Midbrain (tissue), 1 donor: ENCODE results near the gene CA10.
A peak's percentile ranks its signal among the peaks of the same experiment; 100 is the strongest.

Source experiments
- DNase-seq: peaks from one replicate; lab custom pipeline; 2025; lab: John Stamatoyannopoulos, UW

The CA10 gene

DNA sequence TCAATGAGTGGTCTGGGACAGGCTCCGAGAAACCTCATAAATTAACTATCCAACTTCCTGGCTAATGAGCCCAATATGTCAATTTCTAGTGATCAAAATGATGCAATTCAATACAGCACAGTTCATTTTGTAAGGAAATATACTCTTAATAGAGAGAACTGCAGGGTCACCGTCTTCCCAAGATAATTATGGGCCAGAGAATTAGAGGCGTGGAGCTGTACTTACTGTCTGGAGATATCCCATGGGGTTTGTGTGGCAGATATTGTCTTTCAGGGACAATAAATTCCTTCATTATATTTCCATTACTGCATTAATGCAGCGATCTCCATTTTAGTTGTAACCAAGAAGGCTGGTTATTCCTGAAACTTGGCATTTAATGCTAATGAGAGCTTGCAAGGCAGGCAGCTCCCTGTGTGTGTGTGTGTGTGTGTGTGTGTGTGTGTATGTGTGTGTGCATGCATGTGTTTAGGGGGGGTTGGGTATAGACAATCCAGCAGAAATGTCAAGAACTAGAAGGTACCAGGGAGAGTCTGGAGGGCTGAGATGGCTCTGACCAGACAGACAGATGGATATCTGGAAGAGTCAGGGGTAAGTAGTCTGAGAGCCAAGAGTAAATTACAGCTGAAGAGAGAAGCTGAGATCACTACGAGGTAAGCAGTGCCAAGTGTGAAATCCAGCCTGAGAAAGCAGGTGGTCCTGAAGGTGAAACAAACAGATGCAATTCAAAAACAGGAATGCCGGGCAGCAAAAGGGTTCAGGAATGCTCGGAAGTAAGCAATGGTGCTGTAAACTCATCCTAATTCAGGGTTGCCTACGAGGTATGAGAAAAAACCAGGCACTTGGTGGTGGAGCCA is 393.0 kb downstream of the CA10 start:
- DNase-seq: no peak

DNA sequence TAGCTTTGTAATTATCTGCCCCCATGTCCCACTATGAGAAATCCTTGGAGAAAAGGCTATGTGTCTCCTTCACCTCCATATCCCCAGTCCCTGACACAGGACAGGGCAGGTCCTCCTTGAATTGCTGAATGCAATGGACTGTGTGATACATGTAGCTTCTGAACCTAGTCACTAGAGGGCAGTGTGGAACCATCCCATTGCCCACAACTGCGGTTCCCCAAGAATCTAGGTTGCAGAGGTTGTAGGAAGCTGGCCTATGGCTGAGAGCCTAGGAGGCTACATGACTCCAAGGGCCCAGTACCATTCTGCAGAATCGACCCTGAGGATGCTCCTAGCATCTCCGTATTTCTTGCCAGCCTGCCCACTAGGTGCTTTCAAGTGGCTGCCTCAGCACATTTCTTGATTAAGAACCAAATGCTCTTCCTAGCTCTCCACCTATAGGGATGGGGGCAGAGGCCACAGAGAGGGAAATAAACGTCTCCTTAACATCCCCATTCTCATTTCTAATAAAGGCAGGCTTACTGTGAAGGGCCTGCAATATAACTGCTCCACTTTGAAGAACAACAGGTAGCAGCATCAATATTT is 394.0 kb downstream of the CA10 start:
- DNase-seq: peak; percentile 58

DNA sequence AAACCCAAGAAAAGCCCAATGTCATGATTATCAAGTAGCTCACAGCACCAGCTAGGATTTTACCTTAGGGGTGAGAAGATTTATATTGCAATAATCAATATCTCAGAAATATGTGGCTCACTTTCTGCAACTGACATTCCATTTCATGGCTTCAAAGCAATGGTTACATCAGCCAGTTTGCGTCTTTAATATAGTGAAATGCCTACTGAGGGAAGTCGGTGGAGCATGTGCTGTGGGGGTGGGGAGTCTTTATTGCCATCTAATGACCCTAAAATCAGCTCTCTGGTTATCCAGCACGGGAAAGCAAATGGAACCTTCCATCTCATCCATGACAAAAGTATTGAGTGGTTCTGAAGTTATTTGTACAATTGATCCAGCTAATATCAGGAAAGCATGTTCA is 395.5 kb downstream of the CA10 start:
- no peak for DNase-seq

DNA sequence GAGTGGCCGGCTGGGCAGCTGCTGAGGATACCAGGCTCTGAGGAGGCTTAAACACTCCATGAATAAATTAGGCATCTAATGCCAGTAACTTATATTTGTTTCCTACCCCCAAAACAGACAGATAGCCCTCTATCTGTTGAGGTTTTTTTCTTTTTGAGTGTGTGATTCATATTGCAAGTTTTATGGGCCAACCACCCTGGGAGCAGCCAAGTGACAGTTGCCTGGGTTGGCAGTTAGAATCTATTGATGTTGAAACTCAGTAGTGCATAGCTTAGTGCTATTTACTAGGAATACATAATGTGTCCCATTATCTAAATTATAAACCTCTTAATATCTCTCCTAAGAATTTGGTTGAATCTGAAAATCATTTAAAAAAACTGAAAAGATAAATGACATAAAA is 397.4 kb downstream of the CA10 start:
- no peak for DNase-seq

DNA sequence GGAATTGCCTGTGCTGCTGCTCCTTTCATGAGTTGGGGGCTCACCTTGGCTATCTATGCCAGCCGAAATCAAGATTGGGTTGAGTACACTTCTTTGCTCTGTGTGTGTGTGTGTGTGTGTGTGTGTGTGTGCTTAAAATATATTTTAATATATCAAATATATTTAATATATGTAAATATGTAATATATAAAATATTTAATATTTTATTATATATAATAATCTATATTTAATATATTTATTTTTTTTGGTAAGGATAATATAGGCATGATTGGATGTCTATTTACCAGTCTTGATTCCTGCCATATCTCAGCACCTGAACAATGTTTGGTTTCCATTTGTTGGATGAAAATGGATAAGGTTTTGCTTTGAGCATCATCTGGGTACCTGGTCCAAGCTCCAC is 399.3 kb downstream of the CA10 start:
- no peak for DNase-seq

DNA sequence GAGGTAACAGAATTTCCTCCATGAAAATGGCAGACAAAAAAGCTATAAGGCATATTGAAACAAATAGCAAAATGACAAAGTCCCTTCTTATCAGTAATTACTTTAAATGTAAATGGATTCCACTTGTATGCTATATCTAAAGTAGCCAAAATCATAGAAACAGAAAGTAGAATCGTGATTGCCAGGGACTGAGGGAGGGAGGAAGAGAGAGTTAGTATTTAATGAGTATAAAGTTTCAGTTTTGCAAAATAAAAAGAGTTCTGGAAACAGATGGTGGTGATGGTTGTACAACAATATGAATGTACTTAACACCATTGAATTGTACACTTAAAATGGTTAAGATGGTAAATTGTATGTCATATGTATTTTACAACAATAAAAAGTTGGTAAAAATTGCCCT is 407.4 kb downstream of the CA10 start:
- DNase-seq: no peak

DNA sequence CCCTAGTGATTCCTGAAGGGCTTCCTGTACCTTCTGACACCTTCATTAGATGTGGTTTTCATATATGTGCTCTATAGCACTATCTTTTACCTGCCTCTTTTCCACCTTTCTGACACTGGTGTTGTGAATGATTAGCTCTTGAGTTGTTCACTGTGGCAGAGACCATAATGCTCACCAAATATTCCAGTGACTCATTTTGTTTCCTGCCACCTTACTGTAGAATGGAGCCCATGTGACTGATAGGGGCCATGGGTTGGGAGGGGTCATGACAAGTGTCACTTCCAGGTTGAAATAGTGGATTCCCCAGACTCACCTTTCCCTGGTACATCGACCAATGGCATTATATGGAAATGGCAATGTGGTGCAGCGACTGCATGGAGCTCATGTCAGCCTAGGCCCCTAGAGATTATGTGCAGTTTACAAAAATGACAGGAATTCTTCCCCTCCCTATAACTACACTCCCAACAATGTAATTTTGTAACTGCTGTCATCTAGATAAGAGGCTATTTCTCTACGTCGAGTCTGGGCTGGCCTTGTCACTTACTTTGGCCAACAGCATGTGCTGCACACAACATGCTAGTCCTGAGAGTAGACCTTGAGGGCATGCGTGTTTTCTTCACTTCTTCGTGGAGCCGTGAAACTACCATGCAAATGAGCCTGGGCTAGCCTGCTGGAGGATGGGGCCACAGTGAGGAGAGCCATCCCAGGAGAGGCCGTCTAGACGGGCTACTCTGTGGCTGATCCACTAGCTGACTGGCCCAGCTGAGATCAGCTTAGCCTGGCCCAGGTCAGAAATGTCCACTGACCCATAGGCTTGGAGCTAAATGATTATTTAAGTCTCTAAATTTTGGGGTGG is 409.5 kb downstream of the CA10 start:
- no peak for DNase-seq

DNA sequence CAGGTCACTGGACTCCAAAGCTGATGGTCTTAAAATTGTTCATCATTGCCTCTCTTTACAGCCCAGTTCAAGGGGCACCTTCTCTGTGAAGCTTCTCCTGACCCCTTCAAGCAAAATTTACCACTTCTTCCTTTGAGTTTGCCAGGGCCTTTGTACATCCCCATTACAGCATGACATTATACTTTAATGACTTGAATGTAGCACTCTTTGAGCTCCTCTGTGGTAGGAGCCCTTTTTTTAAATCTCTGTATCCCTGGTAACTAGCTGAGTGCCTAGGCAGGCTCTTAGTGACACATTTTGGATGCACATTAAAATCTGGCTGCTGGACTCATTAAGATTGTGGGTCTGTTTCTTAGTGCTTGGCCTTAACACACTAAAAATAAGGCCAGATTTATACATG is 412.1 kb downstream of the CA10 start:
- DNase-seq: no peak

DNA sequence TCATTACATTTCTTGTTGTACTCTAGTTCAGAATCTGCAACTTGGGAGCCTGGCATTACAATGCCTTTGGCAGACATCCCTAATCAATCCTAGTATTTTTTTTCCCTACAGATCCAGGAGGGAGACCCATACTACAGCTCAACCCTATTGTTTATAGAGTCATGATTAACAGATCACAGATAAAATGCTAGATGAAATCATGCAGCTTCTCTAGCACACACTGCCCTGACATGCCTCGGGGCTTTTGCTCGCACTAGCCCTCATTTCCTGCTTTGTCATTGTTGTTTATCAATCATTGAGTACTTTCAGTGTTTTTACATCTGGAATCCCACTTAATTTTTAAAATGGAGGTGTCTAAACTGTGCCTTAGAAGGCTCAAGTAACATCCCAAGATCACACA is 412.5 kb downstream of the CA10 start:
- DNase-seq: no peak

DNA sequence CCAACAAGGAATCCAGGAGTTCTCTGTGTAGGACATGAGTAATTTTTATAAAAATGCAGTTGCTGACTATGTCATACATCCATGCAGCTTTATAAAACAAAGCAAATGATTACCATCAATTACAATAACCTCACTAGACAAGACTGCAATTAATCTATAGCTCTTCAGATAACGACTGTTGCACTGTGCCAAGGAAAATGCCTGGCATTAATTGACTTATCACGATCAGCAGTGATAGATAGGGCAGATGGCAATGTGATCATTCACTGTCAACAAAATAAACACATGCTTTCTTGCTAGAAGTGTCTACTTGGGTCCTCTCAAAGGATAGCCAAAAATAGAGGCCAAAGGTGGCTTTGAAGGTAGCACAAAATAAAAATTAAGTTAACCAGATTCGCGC is 415.0 kb downstream of the CA10 start:
- DNase-seq: no peak

DNA sequence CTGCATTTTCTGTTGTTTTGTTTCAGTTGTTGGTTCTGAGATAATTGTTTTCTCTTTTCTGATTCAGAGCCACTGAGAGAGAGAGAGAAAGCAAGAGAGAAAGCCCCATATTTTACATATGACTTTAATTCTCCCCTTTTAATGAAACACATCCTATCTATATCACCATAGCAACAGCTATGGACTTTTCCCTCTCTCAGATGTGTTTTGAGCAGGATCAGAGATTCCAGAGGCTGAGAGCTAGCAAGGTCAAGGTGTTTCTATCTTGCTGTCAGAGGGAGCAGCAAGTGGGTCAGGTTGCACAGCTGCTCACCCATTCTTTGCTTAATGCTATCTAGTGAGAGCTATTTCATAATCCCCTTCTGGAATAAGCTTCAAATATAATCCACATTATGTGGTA is 415.9 kb downstream of the CA10 start:
- DNase-seq: no peak

DNA sequence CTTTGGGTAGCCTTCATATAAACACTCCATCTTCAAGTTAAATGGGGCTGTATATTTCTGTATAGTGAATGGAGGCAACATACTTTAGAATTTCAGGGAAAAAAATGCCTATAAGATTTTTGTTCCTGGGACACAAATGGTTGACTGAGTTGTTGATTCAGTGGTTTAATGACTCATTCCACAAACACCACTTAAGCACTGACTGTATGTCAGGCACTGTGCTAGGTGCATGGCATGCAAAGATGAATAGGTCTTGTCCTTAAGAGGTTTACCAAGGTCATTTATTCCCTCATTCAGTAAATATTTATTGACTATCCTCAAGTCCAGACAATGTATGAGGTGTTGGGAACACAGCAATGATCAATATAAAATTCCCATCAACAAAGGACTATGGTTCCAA is 417.1 kb downstream of the CA10 start:
- no peak for DNase-seq

DNA sequence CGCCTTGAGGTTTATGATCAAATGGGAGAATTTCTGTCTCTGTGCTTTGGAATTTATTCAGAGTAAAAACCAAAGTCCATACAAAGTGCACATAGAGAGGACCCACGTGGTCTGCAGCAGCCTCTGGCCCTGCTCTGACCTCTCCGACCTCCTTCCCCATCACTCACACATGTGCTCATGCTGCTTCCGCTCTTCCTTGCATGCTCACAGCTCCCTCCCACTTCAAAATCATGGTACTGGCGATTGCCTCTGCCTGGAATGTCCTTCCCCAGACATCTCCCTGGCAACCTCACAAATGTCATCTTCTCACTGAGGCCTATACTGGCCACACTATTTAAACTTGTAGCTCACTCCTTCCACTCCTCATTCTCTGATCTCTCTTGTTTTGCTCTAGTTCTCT is 418.0 kb downstream of the CA10 start:
- DNase-seq: no peak

DNA sequence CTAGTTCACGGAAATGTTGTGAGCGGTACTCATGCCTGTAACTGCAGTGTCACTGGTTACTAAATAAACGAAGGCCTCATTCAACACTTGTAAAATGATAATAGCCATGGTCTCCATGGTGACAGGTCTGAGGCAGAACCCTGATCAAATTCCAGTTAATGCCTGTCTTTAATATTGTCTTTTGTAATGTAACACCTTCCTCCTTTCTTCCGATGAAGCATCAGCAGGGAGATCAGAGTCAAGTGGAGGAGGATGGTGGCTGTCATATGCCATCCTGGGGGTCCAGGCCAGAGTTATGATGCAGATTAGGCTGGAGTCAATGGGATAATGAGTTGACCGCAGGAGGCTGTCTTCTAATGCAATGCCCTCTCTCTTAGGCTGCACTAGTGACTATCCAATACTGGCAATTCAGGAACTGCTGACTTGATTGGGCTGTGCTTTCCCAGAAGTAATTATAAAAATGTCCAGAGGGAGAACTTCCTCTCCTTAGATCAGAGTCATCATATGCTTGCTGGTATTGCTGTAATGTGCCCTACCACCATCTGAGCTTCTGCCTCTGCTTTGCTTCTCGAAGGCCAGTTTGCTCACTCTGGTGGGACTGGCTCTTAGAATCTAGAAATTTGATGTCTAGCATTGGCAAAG is 419.1 kb downstream of the CA10 start:
- DNase-seq: no peak

DNA sequence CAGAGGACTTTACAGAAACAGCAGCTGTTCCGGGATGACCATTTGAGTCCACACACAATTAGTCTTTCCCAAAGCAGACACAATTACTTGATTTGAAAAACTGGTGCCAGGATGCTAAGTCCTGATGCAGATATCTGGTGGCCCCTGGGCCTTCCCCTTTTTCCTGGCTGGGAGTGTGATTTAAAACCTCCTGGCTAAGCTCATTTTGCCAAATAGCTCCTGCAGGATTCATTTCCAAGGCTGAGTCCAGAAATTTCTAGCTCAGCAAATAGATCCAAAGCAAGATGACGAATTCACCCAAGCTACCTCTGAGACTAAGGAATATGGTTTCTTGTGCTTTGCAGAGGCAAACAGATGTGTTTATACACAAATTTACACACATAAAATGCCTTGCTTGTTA is 422.2 kb downstream of the CA10 start:
- no peak for DNase-seq

DNA sequence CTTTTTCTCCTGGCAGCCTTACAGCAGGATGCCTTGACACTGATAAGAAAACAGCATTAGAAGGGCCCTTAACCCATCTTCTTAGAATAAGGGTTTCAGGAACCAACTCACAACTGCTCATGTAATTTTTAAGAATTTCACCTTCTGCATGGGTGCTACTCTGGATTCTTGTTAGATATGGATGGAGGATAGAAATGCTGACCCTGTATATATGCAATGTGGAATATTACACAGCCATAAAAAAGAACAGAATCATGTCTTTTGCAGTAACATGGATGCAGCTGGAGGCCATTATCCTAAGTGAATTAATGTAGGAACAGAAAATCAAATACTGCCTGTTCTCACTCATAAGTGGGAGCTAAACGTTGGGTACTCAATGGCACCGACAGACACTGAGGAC is 423.5 kb downstream of the CA10 start:
- DNase-seq: no peak

DNA sequence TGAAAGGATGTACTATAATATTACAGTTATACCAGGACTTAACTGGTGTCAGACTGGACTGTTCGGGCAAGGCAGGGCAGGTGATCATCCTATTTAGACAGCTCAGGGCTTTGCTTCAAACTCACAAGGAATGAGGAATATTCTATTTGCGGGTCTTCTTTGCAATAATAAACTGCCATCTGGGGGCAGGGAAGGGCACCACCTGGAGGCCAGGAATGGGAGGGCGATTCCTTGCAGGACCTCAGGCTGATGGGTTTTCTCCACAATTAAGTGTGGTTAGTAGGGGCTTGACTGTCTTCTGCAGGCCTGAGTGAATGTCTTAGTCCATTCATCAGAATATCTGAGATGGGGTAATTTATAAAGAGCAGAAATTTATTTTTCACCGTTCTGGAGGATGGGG is 424.1 kb downstream of the CA10 start:
- no peak for DNase-seq

DNA sequence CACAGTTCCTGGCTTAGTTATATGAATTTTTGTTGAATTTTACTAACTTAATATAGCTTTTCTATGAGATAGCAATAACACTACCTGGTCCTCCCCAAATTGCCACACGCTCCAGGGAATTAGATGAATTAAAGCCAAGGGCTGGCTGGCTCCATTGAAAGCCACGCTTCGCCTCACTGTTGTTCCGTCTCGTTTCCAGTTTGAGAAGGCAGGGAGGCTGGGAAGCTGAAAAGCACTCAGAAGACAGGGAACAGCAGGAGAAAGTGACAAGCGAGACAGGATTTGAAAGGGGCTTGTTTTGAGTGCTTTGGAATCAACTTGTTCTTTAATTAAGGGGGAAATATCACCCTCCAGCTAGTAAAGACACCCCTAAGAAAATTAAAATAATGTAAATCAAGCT is 425.3 kb downstream of the CA10 start:
- DNase-seq: no peak

DNA sequence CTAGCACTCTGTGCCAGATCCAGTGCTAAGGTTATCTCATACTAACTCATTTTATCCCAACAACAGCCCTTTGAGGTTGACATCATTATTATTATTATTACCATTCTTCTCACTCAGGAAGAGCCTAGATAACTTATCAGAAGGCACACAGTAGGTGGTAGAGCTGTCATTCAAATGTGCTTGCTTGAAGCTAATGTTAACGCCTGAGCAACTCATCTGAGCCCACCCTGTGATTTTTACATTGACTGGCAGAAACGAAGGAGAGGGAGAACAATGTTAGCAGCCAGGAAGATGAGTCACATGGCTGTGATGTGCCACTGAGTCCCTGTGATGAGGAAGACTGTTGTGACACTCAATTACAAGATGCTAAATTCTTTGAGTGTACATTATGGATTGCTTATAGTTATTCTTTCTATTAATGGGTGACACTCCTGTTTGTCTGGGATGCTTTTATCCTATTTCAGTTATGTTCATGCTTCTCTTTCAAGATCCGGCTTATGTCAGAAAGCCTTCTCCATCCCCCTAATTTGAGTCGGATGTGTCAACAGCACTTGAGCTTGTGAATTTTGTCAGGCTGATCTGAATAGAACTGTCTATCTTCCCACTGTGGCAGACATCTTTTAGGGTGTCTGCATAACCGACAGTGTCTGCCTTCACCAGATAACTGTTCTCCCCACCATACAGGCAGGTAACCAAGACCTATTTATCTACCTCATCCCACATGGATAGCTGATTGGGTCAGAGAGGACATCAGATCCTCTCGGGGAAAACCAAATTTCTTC is 426.4 kb downstream of the CA10 start:
- no peak for DNase-seq

DNA sequence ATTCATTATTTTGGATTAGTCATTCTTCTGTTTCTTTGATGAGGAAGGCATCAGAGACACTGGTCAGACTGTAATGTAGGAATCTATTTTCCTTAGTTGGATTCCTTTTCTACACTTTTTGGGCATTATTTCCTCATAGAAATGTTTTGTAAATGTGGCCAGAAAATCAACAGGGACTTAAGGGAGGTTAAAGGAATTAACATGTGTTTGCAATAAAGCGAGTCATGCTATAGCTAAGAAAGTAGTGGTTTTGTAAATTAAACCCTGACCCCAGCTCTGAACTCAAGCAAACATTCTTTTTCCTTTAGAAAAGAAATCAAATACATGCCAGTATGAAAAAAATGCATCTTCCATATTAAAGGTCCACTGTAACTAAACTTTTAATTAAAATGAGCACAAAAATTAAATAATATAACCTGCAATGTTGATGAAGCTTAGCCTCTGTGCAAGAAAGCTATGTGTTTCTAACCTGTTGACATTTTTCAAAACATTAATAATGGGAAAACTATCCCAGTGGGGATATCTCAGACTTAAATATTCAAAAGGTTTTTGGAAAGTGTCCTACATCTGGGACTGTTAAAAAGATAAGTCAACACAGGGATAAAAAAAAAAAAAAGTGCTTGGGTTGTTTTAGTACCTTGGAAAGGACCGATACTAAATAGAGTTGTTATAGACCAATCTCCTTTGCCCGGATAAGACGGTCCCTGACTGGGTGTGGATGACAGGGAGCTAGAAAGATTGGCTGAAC is 428.0 kb downstream of the CA10 start:
- no peak for DNase-seq

DNA sequence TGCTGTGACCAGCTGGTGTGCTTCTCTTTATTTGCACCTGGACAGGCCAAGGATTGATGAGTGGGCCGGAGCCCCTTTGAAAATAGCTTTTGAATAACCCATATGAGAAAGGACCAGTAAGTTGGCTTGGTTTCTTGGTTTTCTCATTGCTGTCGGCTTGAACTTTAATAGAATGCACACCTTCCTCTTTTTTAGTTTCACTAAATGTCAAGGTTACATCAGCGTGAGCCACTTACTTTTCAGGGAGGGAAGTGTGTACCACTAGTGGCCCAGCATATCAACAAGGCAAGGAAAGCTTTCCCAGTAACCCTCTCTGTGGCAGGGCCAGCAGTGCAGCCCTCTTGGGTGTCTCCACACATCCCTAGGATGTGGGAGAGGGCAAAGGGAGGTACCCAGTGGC is 433.3 kb downstream of the CA10 start:
- DNase-seq: no peak
